RWPE1 (cell line): ENCODE measurements around the gene DHX58.

Experiments
- CTCF ChIA-PET: fragments of 350-600 bp; sonication (Branson Sonifier 250); formaldehyde crosslinking; extraction: SDS; loops from one replicate; lab custom pipeline; 2021; lab: Yijun Ruan, JAX
- POLR2A ChIA-PET: fragments of 400-600 bp; formaldehyde crosslinking; extraction: SDS; loops from one replicate; lab custom pipeline; 2020; ENCODE audit warnings: antibody characterized with exemption; ENCODE audit not compliant: low non-redundant PET; lab: Yijun Ruan, JAX
- DNase-seq: peaks from one replicate; pipeline ENCODE4 v3.0.0; 2012; ENCODE audit warnings: low spot score
- H3K27ac ChIP-seq: fragments of 450-650 bp; 2 replicates; pipeline ENCODE4 v1.5.1; 2017
- CTCF ChIP-seq: fragments of 450-650 bp; conservative IDR thresholded peaks from 2 replicates; pipeline ENCODE4 v1.5.1; 2017; ENCODE audit warnings: low read depth, mild to moderate bottlenecking

The DHX58 gene

GRCh38 chr17:42098730-42099399 lies 13.6 kb downstream of the DHX58 start:
- ChIA-PET POLR2A (interaction anchor here (0.9 kb wide), 1 partner anchor 133 kb away, joined by 4 read pairs; no protein-coding TSS in a partner anchor), CTCF (interaction anchor here (0.6 to 1.2 kb wide), 5 partner anchors 15 to 68 kb away, joined by 3 read pairs; no protein-coding TSS in a partner anchor)
- DNase-seq, result no peak
- H3K27ac ChIP-seq, result no peak overlapping the region
- TF ChIP-seq CTCF, result no peak

DNA sequence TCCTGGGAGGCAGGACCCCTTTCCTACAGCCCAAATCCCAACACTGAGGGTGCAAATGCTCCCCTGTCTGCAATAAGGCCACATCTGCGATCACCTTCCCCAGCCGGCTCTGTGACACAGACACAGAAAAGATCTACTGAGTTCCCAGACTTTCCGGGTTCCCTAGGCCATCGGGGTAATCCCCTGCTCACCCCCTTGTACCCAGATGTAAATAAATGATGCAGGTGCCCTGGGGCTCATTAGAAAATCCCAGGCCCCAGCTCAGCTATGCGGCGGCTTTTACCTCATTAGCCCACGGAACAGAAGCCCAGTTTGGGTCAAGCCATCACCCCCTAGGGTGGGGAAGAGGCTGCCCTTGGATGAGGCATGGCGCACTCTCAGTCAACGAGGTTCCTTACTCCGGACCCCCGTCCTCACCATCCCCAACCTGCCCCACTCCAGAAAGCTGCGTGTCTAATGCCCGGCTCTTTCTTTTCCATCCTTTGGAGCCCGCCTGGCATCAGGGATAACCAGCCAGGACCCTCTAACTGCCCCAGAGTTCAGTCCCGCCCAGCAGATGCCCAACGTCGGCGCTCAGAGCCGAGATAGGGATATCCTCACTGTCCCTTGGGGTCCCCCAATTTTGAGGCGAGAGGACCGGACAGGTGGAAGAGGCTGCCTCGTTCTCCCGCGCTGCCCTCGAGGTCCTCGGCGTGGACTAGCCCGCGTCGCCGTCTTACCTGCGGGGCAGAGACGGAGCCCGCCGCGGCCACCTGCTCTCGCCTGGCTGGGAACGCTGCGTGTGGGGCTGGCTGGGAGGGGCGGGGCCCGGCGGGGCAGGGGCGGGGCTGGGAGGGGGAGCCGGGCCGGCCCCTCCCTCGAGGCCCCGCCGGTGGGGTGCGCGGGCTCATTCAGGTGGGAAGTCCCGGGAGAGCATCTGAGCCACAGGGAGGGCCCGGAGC lies 14.6 kb downstream of the DHX58 start, which contains the start of gene ZNF385C:
ZNF385C (minus strand) TSS at position 783 of the 941 bp plus-strand sequence. CDS start 35,417 bp downstream, outside the sequence.
- no peak for TF ChIP-seq CTCF
- DNase-seq, result no peak
- H3K27ac ChIP-seq, result no peak within 1 kb of the TSS
- POLR2A ChIA-PET, result no interaction called here
- CTCF ChIA-PET, result interaction anchor here (0.7 to 1.2 kb wide), 2 partner anchors 31 to 58 kb away, joined by 3 read pairs; no protein-coding TSS in a partner anchor

DNA sequence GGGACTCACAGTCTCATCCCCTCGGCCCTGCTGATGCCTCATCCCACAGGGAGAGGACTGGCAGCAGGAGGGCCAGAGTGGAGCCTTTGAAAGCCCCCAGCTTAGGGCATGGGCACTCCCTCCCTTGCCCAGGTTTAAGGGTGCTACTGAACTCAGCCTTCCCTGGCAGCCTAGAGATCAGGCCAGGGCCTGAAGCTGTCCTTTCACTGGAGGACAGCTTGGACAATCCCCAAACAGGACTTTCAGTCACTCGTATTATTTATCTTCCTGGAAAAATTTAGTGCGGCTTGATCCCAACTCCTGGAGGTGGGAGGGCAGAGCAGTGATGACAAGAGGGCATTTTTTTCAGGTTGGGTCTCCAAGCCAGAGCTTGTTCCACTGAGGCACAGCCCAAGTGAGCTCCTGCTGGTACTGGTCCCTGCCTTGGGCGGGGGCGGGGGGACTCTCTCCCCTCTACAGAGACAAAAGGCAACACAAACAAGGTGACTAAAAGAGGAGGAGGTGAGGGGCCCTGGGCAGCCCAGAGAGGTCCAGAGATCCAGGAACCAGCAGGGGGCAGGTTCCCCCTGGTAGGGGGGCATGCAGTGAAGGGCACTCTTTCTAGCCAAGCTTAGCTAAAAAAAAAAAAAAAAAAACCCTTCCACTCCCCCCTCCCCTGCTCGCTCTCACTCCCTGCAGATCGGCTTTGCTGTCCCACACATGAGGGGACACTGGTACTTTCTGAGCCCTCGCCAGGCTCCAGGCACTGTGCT lies 16.0 kb downstream of the DHX58 start:
- ChIA-PET POLR2A (no interaction called here), CTCF (interaction anchor here (0.5 kb wide), 1 partner anchor 527 kb away, joined by 4 read pairs; no protein-coding TSS in a partner anchor)
- H3K27ac ChIP-seq, result no peak overlapping the region
- no peak for TF ChIP-seq CTCF
- no peak for DNase-seq

DNA sequence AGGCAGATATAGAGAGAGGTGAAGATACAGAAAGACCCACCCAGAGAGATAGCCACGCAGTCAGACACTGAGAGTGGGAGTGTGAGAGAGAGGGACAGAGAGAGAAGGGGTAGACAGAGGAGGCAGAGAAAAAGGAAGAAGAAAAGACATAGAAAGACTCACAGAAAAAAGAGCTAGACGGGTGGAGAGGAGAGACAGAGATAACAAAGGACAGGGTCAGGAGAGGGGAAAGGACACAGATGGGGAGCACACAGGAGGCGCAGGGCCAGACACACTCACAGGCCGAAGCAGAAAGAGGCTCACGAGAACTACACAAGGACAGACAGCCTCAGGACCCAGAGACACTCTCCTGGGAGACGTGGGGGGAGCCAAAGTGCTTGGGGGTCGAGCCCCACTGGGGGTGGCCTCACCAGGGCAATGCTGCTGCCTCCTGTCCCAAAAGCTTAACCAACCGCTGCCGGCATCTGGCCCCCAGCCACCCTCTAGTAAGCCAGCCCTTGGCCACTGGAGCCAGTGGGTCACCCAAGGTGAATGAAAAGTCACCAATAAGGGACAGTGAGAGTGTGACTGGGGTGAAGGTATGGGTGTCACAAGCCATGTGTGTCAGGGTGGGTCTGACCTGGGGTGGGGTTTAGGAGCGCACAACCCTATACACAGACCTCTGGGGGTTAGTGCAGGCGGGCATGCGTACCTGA lies 18.0 kb downstream of the DHX58 start:
- ChIA-PET CTCF (no interaction called here), POLR2A (interaction anchor here (0.7 kb wide), 1 partner anchor 12 kb away, joined by 5 read pairs; no protein-coding TSS in a partner anchor)
- TF ChIP-seq CTCF, result no peak
- no peak overlapping the region for H3K27ac ChIP-seq
- no peak for DNase-seq

GRCh38 chr17:42092939-42093338 lies 19.6 kb downstream of the DHX58 start:
- ChIA-PET POLR2A (interaction anchor here (0.6 kb wide), 1 partner anchor 27 kb away, joined by 3 read pairs; no protein-coding TSS in a partner anchor), CTCF (interaction anchor here (0.7 to 1.1 kb wide), 2 partner anchors 73 to 111 kb away, joined by 4 to 5 read pairs; partner anchors contain the start of gene NKIRAS2)
- no peak for DNase-seq
- H3K27ac ChIP-seq, result no peak overlapping the region
- TF ChIP-seq CTCF, result no peak
